Measurements from ENCODE around the gene GRHL1.

The GRHL1 gene

GRCh38 chr2:9970200-9971044 is 18.9 kb downstream of the GRHL1 start:
- no peak overlapping the region for H3K27ac ChIP-seq
- TF ChIP-seq CTCF (conservative IDR thresholded peaks at IDR 0.05; ENCODE audit: low read depth) = no peak
- ChIA-PET POLR2A (ENCODE audit: low non-redundant PET) (no interaction called here), CTCF (interaction anchor here (0.5 to 1.6 kb wide), 4 partner anchors 14 to 157 kb away, joined by 3 to 5 read pairs (median 4); partner anchors contain the start of gene TAF1B)
- DNase-seq (ENCODE audit: low spot score) = no peak

- ChIA-PET POLR2A (ENCODE audit: low non-redundant PET) (no interaction called here), CTCF (interaction anchor here (0.6 to 2.0 kb wide), 3 partner anchors 13 to 128 kb away, joined by 3 to 12 read pairs (median 5); partner anchors contain the start of gene TAF1B)
- DNase-seq (ENCODE audit: low spot score) = peak; percentile 63
- TF ChIP-seq CTCF (conservative IDR thresholded peaks at IDR 0.05; ENCODE audit: low read depth) = no peak
- H3K27ac ChIP-seq = no peak overlapping the region
These were observed 19.8 kb downstream of the GRHL1 start for GRCh38 chr2:9971105-9971818.

GRCh38 chr2:9971890-9972289 is 20.4 kb downstream of the GRHL1 start:
- TF ChIP-seq CTCF (conservative IDR thresholded peaks at IDR 0.05; ENCODE audit: low read depth) = no peak
- ChIA-PET POLR2A (ENCODE audit: low non-redundant PET) (no interaction called here), CTCF (interaction anchor here (0.6 to 2.0 kb wide), 3 partner anchors 12 to 128 kb away, joined by 3 to 12 read pairs (median 5); partner anchors contain the start of gene TAF1B)
- DNase-seq (ENCODE audit: low spot score) = no peak
- H3K27ac ChIP-seq = no peak overlapping the region

GRCh38 chr2:9972621-9973479 is 21.4 kb downstream of the GRHL1 start:
- ChIA-PET POLR2A (ENCODE audit: low non-redundant PET) (no interaction called here), CTCF (interaction anchor here (1.7 to 2.0 kb wide), 2 partner anchors 12 kb away, joined by 6 to 12 read pairs; no protein-coding TSS in a partner anchor)
- DNase-seq (ENCODE audit: low spot score) = peak; percentile 39
- TF ChIP-seq CTCF (conservative IDR thresholded peaks at IDR 0.05; ENCODE audit: low read depth) = no peak
- H3K27ac ChIP-seq = no peak overlapping the region

- POLR2A ChIA-PET (ENCODE audit: low non-redundant PET) = no interaction called here
- CTCF ChIA-PET = interaction anchor here (1.7 kb wide), 1 partner anchor 11 kb away, joined by 6 read pairs; no protein-coding TSS in a partner anchor
- H3K27ac ChIP-seq = no peak overlapping the region
- DNase-seq (ENCODE audit: low spot score) = no peak
- TF ChIP-seq CTCF (conservative IDR thresholded peaks at IDR 0.05; ENCODE audit: low read depth) = no peak
These were observed 22.2 kb downstream of the GRHL1 start for GRCh38 chr2:9973690-9974089.
